Endothelial cell of umbilical vein (primary cell): ENCODE measurements around the gene NCL. TPM values are rescaled to one million over a fixed set of nuclear protein-coding genes. Genes with fewer than 3 reads are reported as not detected.

Experiments used
- Bru-seq: library from RNA; stranded (reverse); fragments of 400-500 nt; gene quantifications from one replicate; lab custom pipeline; 2021; lab: Mats Ljungman, UMichigan
- BruChase-seq, 2 experiments: library from RNA; stranded (reverse); fragments of 400-500 nt; gene quantifications; one replicate each; lab custom pipeline; 2021; lab: Mats Ljungman, UMichigan
- BruUV-seq: library from RNA; stranded (reverse); fragments of 400-500 nt; replicated peaks from 2 replicates; lab custom pipeline; 2021; lab: Mats Ljungman, UMichigan
- CTCF ChIA-PET: fragments of 300-600, 350-600 bp; sonication (Branson Sonifier 250); formaldehyde crosslinking; loops from one replicate; lab custom pipeline; 2021; ENCODE audit warnings: antibody characterized with exemption, inconsistent platforms; lab: Charles Lee
- POLR2A ChIA-PET: fragments of 300-600, 350-600 bp; sonication (Branson Sonifier 250); formaldehyde crosslinking; loops from one replicate; lab custom pipeline; 2021; ENCODE audit warnings: antibody characterized with exemption, inconsistent platforms; lab: Charles Lee
- DNase-seq: peaks from one replicate; pipeline ENCODE4 v3.0.0-alpha.2; 2011; ENCODE audit warnings: low read depth, low spot score
- FAIRE-seq: peaks from 2 replicates; lab custom pipeline; 2011; peaks lifted over from hg19 to GRCh38; lab: Jason Lieb, UNC
- H2AFZ ChIP-seq: 2 replicates; pipeline ENCODE4 v1.6.0; 2012; ENCODE audit warnings: low read depth, low read length, control low read depth, inconsistent platforms
- H3K27ac ChIP-seq: 2 replicates; pipeline ENCODE4 v1.5.1; 2011; ENCODE audit warnings: low read depth, mild to moderate bottlenecking, control low read depth, low read length, moderate library complexity; ENCODE audit not compliant: insufficient read depth
- H3K27me3 ChIP-seq, 2 experiments: 2 replicates each; pipeline versions ENCODE4 v1.6.0 to v1.6.1; 2011; ENCODE audit warnings: low read length in 2 of 2, mixed read lengths in 1 of 2; ENCODE audit not compliant: control insufficient read depth in 2 of 2, insufficient read depth in 2 of 2
- H3K36me3 ChIP-seq, 2 experiments: 2 replicates in 1 of 2; 3 replicates in 1 of 2; pipeline ENCODE4 v1.5.1; 2011; ENCODE audit warnings: low read length in 2 of 2, mild to moderate bottlenecking in 1 of 2, moderate library complexity in 1 of 2; ENCODE audit not compliant: control insufficient read depth in 2 of 2, insufficient read depth in 2 of 2; ENCODE audit errors: extremely low read depth in 1 of 2
- H3K4me1 ChIP-seq: 3 replicates; pipeline ENCODE4 v1.5.1; 2011; ENCODE audit warnings: mild to moderate bottlenecking, low read length; ENCODE audit not compliant: control insufficient read depth, insufficient read depth; ENCODE audit errors: extremely low read depth
- H3K4me2 ChIP-seq: 2 replicates; pipeline ENCODE4 v1.6.1; 2011; ENCODE audit warnings: low read length, control low read depth, mixed read lengths; ENCODE audit not compliant: insufficient read depth
- H3K4me3 ChIP-seq, 3 experiments: fragments of 200-600 bp in 1 of 3; sonication (generic), shearing (Covaris generic) in 1 of 3; replicated peaks in 1 of 3; 2 replicates each; pipeline ENCODE4 v1.5.1; 2011 to 2016; ENCODE audit warnings: control low read depth in 3 of 3, low read length in 3 of 3, mild to moderate bottlenecking in 2 of 3, inconsistent platforms in 1 of 3, low read depth in 1 of 3, moderate library complexity in 1 of 3; ENCODE audit not compliant: insufficient read depth in 1 of 3
- H3K79me2 ChIP-seq: 2 replicates; pipeline ENCODE4 v1.6.0; 2012; ENCODE audit warnings: low read length, inconsistent platforms; ENCODE audit not compliant: control insufficient read depth, insufficient read depth
- H3K9ac ChIP-seq: replicated peaks from 2 replicates; pipeline ENCODE3; 2011; ENCODE audit warnings: low read length, control low read depth; ENCODE audit not compliant: insufficient read depth; ENCODE audit errors: extremely low read depth
- H3K9me1 ChIP-seq: replicated peaks from 3 replicates; pipeline ENCODE4 v1.6.0; 2011; ENCODE audit warnings: mild to moderate bottlenecking, low read length; ENCODE audit not compliant: control insufficient read depth, insufficient read depth; ENCODE audit errors: extremely low read depth
- H3K9me3 ChIP-seq: replicated peaks from 2 replicates; pipeline ENCODE4 v1.5.1; 2012; ENCODE audit warnings: low read length, inconsistent platforms; ENCODE audit not compliant: control insufficient read depth, insufficient read depth
- H4K20me1 ChIP-seq: replicated peaks from 2 replicates; pipeline ENCODE3; 2011; ENCODE audit warnings: mild to moderate bottlenecking, low read length; ENCODE audit not compliant: control insufficient read depth, insufficient read depth; ENCODE audit errors: extremely low read depth
- EZH2 ChIP-seq: IDR thresholded peaks from 2 replicates; pipeline ENCODE4 v1.6.1; 2012; ENCODE audit warnings: borderline replicate concordance, low read depth, mild to moderate bottlenecking, moderate library complexity, low read length, inconsistent platforms; ENCODE audit not compliant: severe bottlenecking
- JUN ChIP-seq: IDR thresholded peaks from 2 replicates; pipeline ENCODE4 v1.6.1; 2011; ENCODE audit warnings: borderline replicate concordance, low read depth; ENCODE audit not compliant: insufficient read length, insufficient read depth
- MYC ChIP-seq: IDR thresholded peaks from one replicate; pipeline ENCODE4 v1.6.1; 2011; ENCODE audit warnings: mild to moderate bottlenecking, low read depth, low read length
- POLR2A ChIP-seq: IDR thresholded peaks from 2 replicates; pipeline ENCODE4 v1.6.1; 2012; ENCODE audit warnings: low read depth, mild to moderate bottlenecking, control low read depth, low read length
- POLR2AphosphoS5 ChIP-seq: IDR thresholded peaks from 2 replicates; pipeline ENCODE4 v1.6.1; 2012; ENCODE audit warnings: low read depth, mild to moderate bottlenecking, control low read depth, low read length, moderate library complexity; ENCODE audit not compliant: insufficient read depth
- dilution Hi-C: fragments of 300-500 bp; cut with MboI; formaldehyde crosslinking; loops from one replicate; pipeline ENCODE4 v1.15.0; 2019; ENCODE audit warnings: low sequenced_read_pairs; ENCODE audit not compliant: extremely low pct_ligation_motif_present
- intact Hi-C: fragments of 100-400 bp; cut with micrococcal nuclease; formaldehyde crosslinking; loops from one replicate; pipeline ENCODE4 v1.10.0; 2022
- long read RNA-seq: library from polyadenylated mRNA; stranded (forward); transcript quantifications from one replicate; pipeline ENCODE4 v2.0.0, GENCODE V29; 2021
- polyA minus RNA-seq, 3 experiments: library from RNA; depleted of rRNA, polyadenylated mRNA; stranded (reverse); fragments of >200 nt; gene quantifications; 1 replicate in 1 of 3; 2 replicates in 2 of 3; pipeline ENCODE4 v1.2.3, GENCODE V29; 2011
- polyA plus RNA-seq, 4 experiments: library from polyadenylated mRNA; depleted of rRNA in 3 of 4; stranded (reverse) in 3 of 4; unstranded in 1 of 4; fragments of >200 nt; gene quantifications; 2 replicates each; pipeline versions ENCODE4 v1.2.1 to v1.2.3, GENCODE V29; 2011 to 2012; ENCODE audit warnings: missing spikeins in 1 of 4
- total RNA-seq: library from RNA; stranded (reverse); gene quantifications from 2 replicates; pipeline ENCODE4 v1.2.3, GENCODE V29; 2021
- TF ChIP-seq, protein P1 (sequence below): IDR thresholded peaks from 2 replicates; pipeline ENCODE4 v1.6.1; 2011; ENCODE audit not compliant: insufficient read depth, insufficient read length
- TF ChIP-seq, protein P2 (sequence below), 2 donors: IDR thresholded peaks; 1 replicate in 1 of 2; 2 replicates in 1 of 2; pipeline ENCODE4 v1.5.1; 2011; ENCODE audit warnings: low read length in 2 of 2, mild to moderate bottlenecking in 2 of 2, moderate library complexity in 2 of 2, control low read depth in 1 of 2, inconsistent platforms in 1 of 2, low read depth in 1 of 2; ENCODE audit not compliant: insufficient read depth in 1 of 2; ENCODE audit errors: extremely low read depth in 1 of 2

Gene NCL, protein sequence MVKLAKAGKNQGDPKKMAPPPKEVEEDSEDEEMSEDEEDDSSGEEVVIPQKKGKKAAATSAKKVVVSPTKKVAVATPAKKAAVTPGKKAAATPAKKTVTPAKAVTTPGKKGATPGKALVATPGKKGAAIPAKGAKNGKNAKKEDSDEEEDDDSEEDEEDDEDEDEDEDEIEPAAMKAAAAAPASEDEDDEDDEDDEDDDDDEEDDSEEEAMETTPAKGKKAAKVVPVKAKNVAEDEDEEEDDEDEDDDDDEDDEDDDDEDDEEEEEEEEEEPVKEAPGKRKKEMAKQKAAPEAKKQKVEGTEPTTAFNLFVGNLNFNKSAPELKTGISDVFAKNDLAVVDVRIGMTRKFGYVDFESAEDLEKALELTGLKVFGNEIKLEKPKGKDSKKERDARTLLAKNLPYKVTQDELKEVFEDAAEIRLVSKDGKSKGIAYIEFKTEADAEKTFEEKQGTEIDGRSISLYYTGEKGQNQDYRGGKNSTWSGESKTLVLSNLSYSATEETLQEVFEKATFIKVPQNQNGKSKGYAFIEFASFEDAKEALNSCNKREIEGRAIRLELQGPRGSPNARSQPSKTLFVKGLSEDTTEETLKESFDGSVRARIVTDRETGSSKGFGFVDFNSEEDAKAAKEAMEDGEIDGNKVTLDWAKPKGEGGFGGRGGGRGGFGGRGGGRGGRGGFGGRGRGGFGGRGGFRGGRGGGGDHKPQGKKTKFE
- total RNA-seq (701 and 708 TPM in 2 replicates), polyA plus RNA-seq (14.9 and 35.3 TPM in 2 replicates), polyA minus RNA-seq (52.9 and 85.0 TPM in 2 replicates), Bru-seq, nascent RNA (percentile 100 among the genes with signal in this experiment), BruChase-seq, experiment 1, labeled RNA remaining after a 6-hour chase (percentile 100 among the genes with signal in this experiment), BruChase-seq, experiment 2, labeled RNA remaining after a 2-hour chase (percentile 100 among the genes with signal in this experiment)
- polyA plus RNA-seq (2011; cell fraction: cytosol; rRNA removed) = 182 and 245 TPM in 2 replicates
- 218 and 255 TPM in 2 replicates for polyA plus RNA-seq (2011; cell fraction: nucleus; rRNA removed)
- 387 and 534 TPM in 2 replicates for polyA plus RNA-seq (2012)
- 60.8 TPM for polyA minus RNA-seq (2011; cell fraction: cytosol; rRNA and poly(A)+ RNA removed)
- 69.6 and 83.4 TPM in 2 replicates for polyA minus RNA-seq (2011; cell fraction: nucleus; rRNA and poly(A)+ RNA removed)
- long read RNA-seq, full-length matches to known transcripts = 802 of 991 reads
- long read RNA-seq, partial matches to known transcripts = 76 of 991 reads
- long read RNA-seq, other reads (novel, unspliced or antisense) = 113 of 991 reads

DNA sequence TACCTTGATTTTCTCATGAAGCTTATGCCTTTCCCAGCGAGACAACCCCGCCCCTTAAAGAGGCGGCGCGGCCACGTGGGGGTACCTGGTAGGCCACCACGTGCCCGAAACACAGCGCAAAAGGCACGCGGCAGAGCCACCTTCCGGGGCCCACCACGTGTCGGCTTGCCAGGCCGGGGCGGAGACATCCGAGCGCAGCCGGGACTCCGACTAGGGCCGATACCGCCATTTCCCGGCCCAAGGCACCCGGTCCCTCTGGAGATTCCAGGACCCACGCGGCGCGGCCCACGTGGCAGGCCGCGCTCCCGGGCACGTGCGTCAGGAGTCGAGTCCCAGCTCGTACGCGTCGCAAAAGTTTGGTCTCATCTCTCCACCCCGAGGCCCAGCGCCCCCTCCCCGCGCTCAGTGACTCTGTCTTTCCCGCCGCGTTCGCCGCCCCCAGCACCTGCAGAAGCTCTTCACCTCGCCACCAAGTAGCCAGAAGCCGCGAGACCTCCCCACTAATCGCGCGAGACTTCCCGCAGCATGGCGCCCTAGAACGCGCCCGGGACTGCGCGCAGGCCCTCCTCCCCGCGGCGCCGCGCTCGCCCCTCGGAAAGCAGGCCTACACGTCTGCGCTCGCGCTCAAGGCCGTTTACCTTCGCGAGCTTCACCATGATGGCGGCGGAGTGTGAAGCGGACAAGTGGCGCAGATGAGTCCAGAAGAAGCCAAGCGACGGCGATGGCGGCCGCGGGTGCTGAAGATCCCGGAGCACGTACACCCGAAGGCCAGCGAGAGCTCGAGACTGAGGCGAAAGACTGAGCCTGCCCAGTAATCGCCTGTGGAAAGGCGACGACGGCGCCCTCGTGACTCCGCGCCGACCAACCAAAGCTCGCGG, at the start of gene NCL:
TSS of gene NCL (minus strand) at position 787 of the 878 bp plus-strand sequence. CDS start at position 656, 131 bp downstream.
- FAIRE-seq = peak; percentile 50
- Histone ChIP-seq H3K4me3 (peak within 1 kb of the TSS; percentile 93 to 99 (median 96)), H3K79me2 (peaks cover 55% of the 10 kb centered on the region), H3K27me3 (no peaks in the 10 kb centered on the region), H4K20me1 (peaks cover 13% of the 10 kb centered on the region), H3K4me2 (peak within 1 kb of the TSS; percentile 99), H2AFZ (peak within 1 kb of the TSS; percentile 77), H3K27ac (peak within 1 kb of the TSS; percentile 79), H3K9me3 (no peaks in the 10 kb centered on the region), H3K9ac (peak within 1 kb of the TSS; percentile 89), H3K36me3 (peaks cover 27 to 32% of the 10 kb centered on the region in 2 experiments), H3K9me1 (no peaks in the 10 kb centered on the region), H3K4me1 (peaks cover 20% of the 10 kb centered on the region)
- ChIA-PET POLR2A (interaction anchor here (0.5 to 2.9 kb wide), 13 partner anchors 11 to 361 kb away, joined by 3 to 50 read pairs (median 6); partner anchors contain the start of gene ARMC9), CTCF (interaction anchor here (0.8 to 5.3 kb wide), 13 partner anchors 12 to 477 kb away, joined by 3 to 53 read pairs (median 3); no protein-coding TSS in a partner anchor)
- DNase-seq = peak; percentile 99
- dilution Hi-C loops = loop anchor here (25.0 kb wide), 1 partner anchor 377 kb away; no protein-coding TSS in a partner anchor
- no TSS peak for BruUV-seq
- peak; percentile 78 for TF ChIP-seq MYC
- no peak for TF ChIP-seq EZH2
- TF ChIP-seq, protein P1, sequence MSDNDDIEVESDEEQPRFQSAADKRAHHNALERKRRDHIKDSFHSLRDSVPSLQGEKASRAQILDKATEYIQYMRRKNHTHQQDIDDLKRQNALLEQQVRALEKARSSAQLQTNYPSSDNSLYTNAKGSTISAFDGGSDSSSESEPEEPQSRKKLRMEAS = peak; percentile 94
- TF ChIP-seq POLR2AphosphoS5 = peak; percentile 98
- peak; percentile 99 for TF ChIP-seq POLR2A
- TF ChIP-seq JUN = no peak
- TF ChIP-seq, protein P2, sequence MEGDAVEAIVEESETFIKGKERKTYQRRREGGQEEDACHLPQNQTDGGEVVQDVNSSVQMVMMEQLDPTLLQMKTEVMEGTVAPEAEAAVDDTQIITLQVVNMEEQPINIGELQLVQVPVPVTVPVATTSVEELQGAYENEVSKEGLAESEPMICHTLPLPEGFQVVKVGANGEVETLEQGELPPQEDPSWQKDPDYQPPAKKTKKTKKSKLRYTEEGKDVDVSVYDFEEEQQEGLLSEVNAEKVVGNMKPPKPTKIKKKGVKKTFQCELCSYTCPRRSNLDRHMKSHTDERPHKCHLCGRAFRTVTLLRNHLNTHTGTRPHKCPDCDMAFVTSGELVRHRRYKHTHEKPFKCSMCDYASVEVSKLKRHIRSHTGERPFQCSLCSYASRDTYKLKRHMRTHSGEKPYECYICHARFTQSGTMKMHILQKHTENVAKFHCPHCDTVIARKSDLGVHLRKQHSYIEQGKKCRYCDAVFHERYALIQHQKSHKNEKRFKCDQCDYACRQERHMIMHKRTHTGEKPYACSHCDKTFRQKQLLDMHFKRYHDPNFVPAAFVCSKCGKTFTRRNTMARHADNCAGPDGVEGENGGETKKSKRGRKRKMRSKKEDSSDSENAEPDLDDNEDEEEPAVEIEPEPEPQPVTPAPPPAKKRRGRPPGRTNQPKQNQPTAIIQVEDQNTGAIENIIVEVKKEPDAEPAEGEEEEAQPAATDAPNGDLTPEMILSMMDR (IDR thresholded peaks at IDR 0.05; ENCODE audit: extremely low read depth in 1 of 2, insufficient read depth in 1 of 2, low read depth in 1 of 2, low read length in 2 of 2) = no peak
- intact Hi-C loops = loop anchor here (2.0 to 5.0 kb wide), 4 partner anchors 19 to 203 kb away; no protein-coding TSS in a partner anchor
